ENCODE results near the gene RNASEH2C. TPM values are rescaled to one million over a fixed set of nuclear protein-coding genes. Genes with fewer than 3 reads are reported as not detected.

RNASEH2C gene
- total RNA-seq, 4 donors from 2014 or later = 24.5 to 53.8 (median 33.7) TPM

DNA sequence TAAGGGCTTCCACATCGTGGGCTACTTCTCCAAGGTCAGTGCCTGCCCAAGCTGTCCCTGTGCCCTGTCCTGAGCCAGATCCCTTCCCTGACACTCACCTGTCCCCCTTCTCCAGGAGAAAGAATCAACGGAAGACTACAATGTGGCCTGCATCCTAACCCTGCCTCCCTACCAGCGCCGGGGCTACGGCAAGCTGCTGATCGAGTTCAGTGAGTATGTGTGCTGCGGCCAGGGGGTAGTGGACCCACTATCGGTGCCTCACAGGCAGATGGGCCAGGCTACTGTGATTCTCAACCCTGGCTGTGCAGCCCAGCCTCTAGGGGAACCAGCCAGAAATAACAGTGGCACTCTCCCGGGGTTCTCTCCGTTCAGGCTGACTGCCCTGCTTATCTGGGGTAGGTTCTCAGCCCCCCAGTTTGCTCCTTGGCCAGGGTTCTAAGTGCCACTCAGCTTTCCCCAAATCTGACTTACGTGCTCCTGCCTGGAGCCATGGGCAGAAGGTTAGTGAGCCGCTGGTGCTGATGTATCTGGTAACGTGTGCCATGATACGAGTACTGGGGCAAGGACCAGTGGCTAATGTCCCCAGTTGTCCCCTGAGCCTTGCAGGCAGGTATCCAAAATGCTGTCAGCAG lies 3.7 kb downstream of the RNASEH2C start:
- peak in 1 of 2 donors; percentile 43 for DNase-seq (ENCODE audit: low spot score in 2 of 2)
- 89% methylated on average over 12 of the region's 14 CpGs for WGBS
- no peak overlapping the region for H3K27ac ChIP-seq
- peaks cover 31% of the 10 kb centered on the region for H3K4me1 ChIP-seq
- no peaks in the 10 kb centered on the region for H3K9me3 ChIP-seq
- no peak overlapping the region for H3K4me3 ChIP-seq
- peaks cover 61% of the 10 kb centered on the region for H3K36me3 ChIP-seq
- no peaks in the 10 kb centered on the region for H3K27me3 ChIP-seq
- TF ChIP-seq CTCF (IDR thresholded peaks at IDR 0.05) (no peak), EP300 (IDR thresholded peaks at IDR 0.05) (no peak), POLR2AphosphoS5 (IDR thresholded peaks at IDR 0.05) (no peak), POLR2A (IDR thresholded peaks at IDR 0.05) (no peak)

DNA sequence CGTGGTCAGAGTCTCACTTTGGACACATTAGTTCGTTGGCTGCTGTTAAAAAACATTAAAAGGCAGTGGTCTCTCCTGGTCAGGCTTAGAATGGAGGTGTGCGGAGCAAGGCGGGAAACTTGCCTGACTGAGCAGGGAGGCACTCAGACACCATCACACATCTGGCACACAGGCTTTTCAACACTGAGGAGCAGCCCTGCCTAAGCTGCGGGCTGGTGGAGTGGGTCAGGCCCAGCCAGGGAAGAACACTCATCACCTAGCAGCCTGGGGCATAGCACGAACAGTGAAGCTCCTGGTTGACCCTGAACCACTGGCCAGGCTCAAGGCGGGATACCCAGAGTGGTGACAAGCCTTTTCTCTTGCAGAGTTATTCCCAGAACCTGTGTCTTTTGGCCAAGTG lies 4.3 kb downstream of the RNASEH2C start:
- H3K9me3 ChIP-seq = no peaks in the 10 kb centered on the region
- H3K27ac ChIP-seq = no peak overlapping the region
- WGBS = 75% methylated on average over 6 of the region's 7 CpGs
- peaks cover 61% of the 10 kb centered on the region for H3K36me3 ChIP-seq
- H3K27me3 ChIP-seq = no peaks in the 10 kb centered on the region
- H3K4me1 ChIP-seq = peaks cover 31% of the 10 kb centered on the region
- no peak for TF ChIP-seq EP300 (IDR thresholded peaks at IDR 0.05)
- no peak for TF ChIP-seq POLR2AphosphoS5 (IDR thresholded peaks at IDR 0.05)
- no peak for TF ChIP-seq POLR2A (IDR thresholded peaks at IDR 0.05)
- no peak for TF ChIP-seq CTCF (IDR thresholded peaks at IDR 0.05)
- DNase-seq (ENCODE audit: low spot score in 2 of 2) = peak in 1 of 2 donors; percentile 48
- no peak overlapping the region for H3K4me3 ChIP-seq

- TF ChIP-seq EP300 (IDR thresholded peaks at IDR 0.05) (no peak), CTCF (IDR thresholded peaks at IDR 0.05) (no peak), POLR2AphosphoS5 (IDR thresholded peaks at IDR 0.05) (no peak), POLR2A (IDR thresholded peaks at IDR 0.05) (no peak)
- Histone ChIP-seq H3K36me3 (peaks cover 61% of the 10 kb centered on the region), H3K9me3 (no peaks in the 10 kb centered on the region), H3K27ac (no peak overlapping the region), H3K4me1 (peaks cover 31% of the 10 kb centered on the region), H3K27me3 (no peaks in the 10 kb centered on the region), H3K4me3 (no peak overlapping the region)
- DNase-seq (ENCODE audit: low spot score in 2 of 2) = peak in 1 of 2 donors; percentile 59
- 92% methylated on average over 16 of the region's 16 CpGs for WGBS
These were observed 6.2 kb downstream of the RNASEH2C start for GRCh38 chr11:65714433-65714832.

DNA sequence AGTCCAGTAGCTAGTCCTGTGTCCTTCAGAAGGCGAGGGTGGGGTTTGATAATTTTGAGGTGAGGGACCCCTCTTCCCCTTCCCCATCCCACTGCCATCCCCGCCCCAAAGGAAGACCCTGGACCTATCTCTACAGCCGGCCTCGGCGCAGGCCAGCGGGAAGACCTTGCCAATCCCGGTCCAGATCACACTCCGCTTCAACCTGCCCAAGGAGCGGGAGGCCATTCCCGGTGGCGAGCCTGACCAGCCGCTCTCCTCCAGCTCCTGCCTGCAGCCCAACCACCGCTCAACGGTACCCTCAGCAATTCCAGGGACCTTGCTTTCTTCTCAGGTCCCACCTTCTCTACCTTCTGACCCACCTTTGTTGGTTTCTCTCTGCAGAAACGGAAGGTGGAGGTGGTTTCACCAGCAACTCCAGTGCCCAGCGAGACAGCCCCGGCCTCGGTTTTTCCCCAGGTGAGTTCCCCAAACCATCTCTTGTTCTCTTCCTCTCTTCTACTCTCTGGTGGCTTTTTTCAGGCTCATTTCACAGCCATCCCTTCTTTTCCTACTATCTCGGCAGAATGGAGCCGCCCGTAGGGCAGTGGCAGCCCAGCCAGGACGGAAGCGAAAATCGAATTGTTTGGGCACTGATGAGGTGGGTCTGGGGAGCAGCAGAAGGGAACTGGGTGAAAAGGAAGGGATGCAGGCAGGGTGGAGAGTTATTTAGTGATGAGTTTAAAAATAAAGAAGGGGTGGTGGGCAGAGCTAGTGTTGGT lies 7.2 kb downstream of the RNASEH2C start:
- Histone ChIP-seq H3K4me3 (no peak overlapping the region), H3K27ac (no peak overlapping the region), H3K27me3 (no peaks in the 10 kb centered on the region), H3K36me3 (peaks cover 52% of the 10 kb centered on the region), H3K4me1 (peaks cover 21% of the 10 kb centered on the region), H3K9me3 (no peaks in the 10 kb centered on the region)
- DNase-seq (ENCODE audit: low spot score in 2 of 2) = no peak
- TF ChIP-seq POLR2AphosphoS5 (IDR thresholded peaks at IDR 0.05) = no peak
- TF ChIP-seq POLR2A (IDR thresholded peaks at IDR 0.05) = no peak
- no peak for TF ChIP-seq EP300 (IDR thresholded peaks at IDR 0.05)
- no peak for TF ChIP-seq CTCF (IDR thresholded peaks at IDR 0.05)
- 92% methylated on average over 24 of the region's 24 CpGs for WGBS

- no peaks in the 10 kb centered on the region for H3K9me3 ChIP-seq
- peaks cover 45% of the 10 kb centered on the region for H3K36me3 ChIP-seq
- H3K4me3 ChIP-seq = peak overlapping the region; percentile 67
- peak overlapping the region; percentile 98 for H3K27ac ChIP-seq
- no peaks in the 10 kb centered on the region for H3K27me3 ChIP-seq
- TF ChIP-seq CTCF (IDR thresholded peaks at IDR 0.05) = no peak
- TF ChIP-seq POLR2AphosphoS5 (IDR thresholded peaks at IDR 0.05) = no peak
- no peak for TF ChIP-seq EP300 (IDR thresholded peaks at IDR 0.05)
- TF ChIP-seq POLR2A (IDR thresholded peaks at IDR 0.05) = no peak
- DNase-seq (ENCODE audit: low spot score in 2 of 2) = no peak
- H3K4me1 ChIP-seq = peaks cover 19% of the 10 kb centered on the region
- 28% methylated on average over 8 of the region's 11 CpGs for WGBS
These were observed 7.9 kb downstream of the RNASEH2C start for GRCh38 chr11:65712633-65713076.

All from suprapubic skin (tissue), 4 donors.